ENCODE measurements around the gene CFAP20DC.
"Not testable (repeated sequence)": the region's sequence is repeated elsewhere in the genome, so short reads cannot be mapped to it uniquely, and the experiment has no call there.

CFAP20DC gene

GRCh38 chr3:59049671-59050331 is at the start of gene CFAP20DC:
Gene CFAP20DC, minus strand, starts transcription at chr3:59050025. Its CDS starts 394 bp downstream, at chr3:59049631.
- peak; percentile 94 for DNase-seq

GRCh38 chr3:59098516-59098915 is 48.7 kb upstream of the CFAP20DC start:
- DNase-seq: not testable (repeated sequence)

- no peak for DNase-seq
Measured at GRCh38 chr3:59094446-59094845, 44.6 kb upstream of the CFAP20DC start.

GRCh38 chr3:59093521-59093920 is 43.7 kb upstream of the CFAP20DC start:
- no peak for DNase-seq

GRCh38 chr3:59088761-59089160 is 38.9 kb upstream of the CFAP20DC start:
- no peak for DNase-seq

- DNase-seq: no peak
Measured at GRCh38 chr3:59085976-59086375, 36.2 kb upstream of the CFAP20DC start.

- no peak for DNase-seq
Measured at GRCh38 chr3:59084583-59084982, 34.8 kb upstream of the CFAP20DC start.

- no peak for DNase-seq
Measured at GRCh38 chr3:59082106-59082505, 32.3 kb upstream of the CFAP20DC start.

- no peak for DNase-seq
Measured at GRCh38 chr3:59081071-59081470, 31.2 kb upstream of the CFAP20DC start.

- DNase-seq: no peak
Measured at GRCh38 chr3:59079962-59080361, 30.1 kb upstream of the CFAP20DC start.

GRCh38 chr3:59074764-59075163 is 24.9 kb upstream of the CFAP20DC start:
- DNase-seq: no peak

GRCh38 chr3:59072681-59073080 is 22.9 kb upstream of the CFAP20DC start:
- no peak for DNase-seq

GRCh38 chr3:59069838-59070237 is 20.0 kb upstream of the CFAP20DC start:
- DNase-seq: no peak

- DNase-seq: no peak
Measured at GRCh38 chr3:59065240-59065639, 15.4 kb upstream of the CFAP20DC start.

GRCh38 chr3:59064728-59065127 is 14.9 kb upstream of the CFAP20DC start:
- DNase-seq: no peak

GRCh38 chr3:59064276-59064675 is 14.5 kb upstream of the CFAP20DC start:
- DNase-seq: no peak

GRCh38 chr3:59056706-59057105 is 6.9 kb upstream of the CFAP20DC start:
- DNase-seq: no peak

- no peak for DNase-seq
Measured at GRCh38 chr3:59052803-59053411, 3.1 kb upstream of the CFAP20DC start.

- DNase-seq: not testable (repeated sequence)
Measured at GRCh38 chr3:59050811-59051414, 1.1 kb upstream of the CFAP20DC start.

- DNase-seq: no peak
Measured at GRCh38 chr3:59046839-59047238, 3.0 kb downstream of the CFAP20DC start.

GRCh38 chr3:59043391-59043790 is 6.4 kb downstream of the CFAP20DC start:
- no peak for DNase-seq

GRCh38 chr3:59040902-59041301 is 8.9 kb downstream of the CFAP20DC start:
- no peak for DNase-seq

GRCh38 chr3:59027607-59028006 is 22.2 kb downstream of the CFAP20DC start:
- no peak for DNase-seq

- DNase-seq: no peak
Measured at GRCh38 chr3:59023612-59024011, 26.2 kb downstream of the CFAP20DC start.
